ENCODE data around the gene BANP. TPM values are rescaled to one million over a fixed set of nuclear protein-coding genes. Genes with fewer than 3 reads are reported as not detected.
"Not testable (repeated sequence)": the region's sequence is repeated elsewhere in the genome, so short reads cannot be mapped to it uniquely, and the experiment has no call there.

Gene BANP
- total and polyA plus RNA-seq, 2 experiments from 2014 or later, result 26.7 to 27.9 TPM

GRCh38 chr16:87926246-87927194 lies 24.7 kb upstream of the BANP start:
- Histone ChIP-seq H3K9me3 (ENCODE audit: low read depth) (no peaks in the 10 kb centered on the region), H3K27me3 (no peaks in the 10 kb centered on the region), H3K27ac (no peak overlapping the region), H3K4me3 (no peak overlapping the region), H3K36me3 (no peaks in the 10 kb centered on the region), H3K4me1 (ENCODE audit: low read depth) (no peaks in the 10 kb centered on the region)
- TF ChIP-seq, protein P1, sequence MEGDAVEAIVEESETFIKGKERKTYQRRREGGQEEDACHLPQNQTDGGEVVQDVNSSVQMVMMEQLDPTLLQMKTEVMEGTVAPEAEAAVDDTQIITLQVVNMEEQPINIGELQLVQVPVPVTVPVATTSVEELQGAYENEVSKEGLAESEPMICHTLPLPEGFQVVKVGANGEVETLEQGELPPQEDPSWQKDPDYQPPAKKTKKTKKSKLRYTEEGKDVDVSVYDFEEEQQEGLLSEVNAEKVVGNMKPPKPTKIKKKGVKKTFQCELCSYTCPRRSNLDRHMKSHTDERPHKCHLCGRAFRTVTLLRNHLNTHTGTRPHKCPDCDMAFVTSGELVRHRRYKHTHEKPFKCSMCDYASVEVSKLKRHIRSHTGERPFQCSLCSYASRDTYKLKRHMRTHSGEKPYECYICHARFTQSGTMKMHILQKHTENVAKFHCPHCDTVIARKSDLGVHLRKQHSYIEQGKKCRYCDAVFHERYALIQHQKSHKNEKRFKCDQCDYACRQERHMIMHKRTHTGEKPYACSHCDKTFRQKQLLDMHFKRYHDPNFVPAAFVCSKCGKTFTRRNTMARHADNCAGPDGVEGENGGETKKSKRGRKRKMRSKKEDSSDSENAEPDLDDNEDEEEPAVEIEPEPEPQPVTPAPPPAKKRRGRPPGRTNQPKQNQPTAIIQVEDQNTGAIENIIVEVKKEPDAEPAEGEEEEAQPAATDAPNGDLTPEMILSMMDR (IDR thresholded peaks at IDR 0.05; ENCODE audit: low read depth, low read length), result no peak
- no peak for DNase-seq (ENCODE audit: low read depth in 1 of 2, low spot score in 1 of 2)

- H3K4me3 ChIP-seq, result no peak overlapping the region
- no peaks in the 10 kb centered on the region for H3K36me3 ChIP-seq
- no peaks in the 10 kb centered on the region for H3K9me3 ChIP-seq (ENCODE audit: low read depth)
- TF ChIP-seq, protein P1 (IDR thresholded peaks at IDR 0.05; ENCODE audit: low read depth, low read length), result no peak
- H3K27me3 ChIP-seq, result no peaks in the 10 kb centered on the region
- no peaks in the 10 kb centered on the region for H3K4me1 ChIP-seq (ENCODE audit: low read depth)
- no peak overlapping the region for H3K27ac ChIP-seq
- DNase-seq (ENCODE audit: low read depth in 1 of 2, low spot score in 1 of 2), result no peak
These were observed 24.1 kb upstream of the BANP start for GRCh38 chr16:87927195-87927562.

DNA sequence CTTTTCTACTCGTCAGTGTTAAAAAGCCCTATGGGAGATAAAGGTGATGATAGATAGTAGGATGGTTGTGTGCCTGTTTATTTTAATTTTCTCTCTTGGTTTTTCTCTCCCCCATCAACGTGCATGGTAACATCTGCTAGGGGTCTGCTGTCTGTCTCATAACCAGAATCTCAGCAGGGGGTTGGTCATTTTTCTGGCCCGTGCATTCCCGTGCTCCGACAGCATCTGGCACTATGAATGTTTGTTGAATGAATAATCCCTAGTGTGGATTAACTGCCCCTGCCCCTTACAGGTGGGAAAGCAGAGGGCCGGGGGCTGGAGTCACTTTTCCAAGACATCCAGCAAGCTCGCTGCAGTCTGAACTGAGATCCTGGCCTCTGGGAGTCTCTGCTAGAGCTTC lies 21.2 kb upstream of the BANP start:
- H3K36me3 ChIP-seq, result no peaks in the 10 kb centered on the region
- no peaks in the 10 kb centered on the region for H3K4me1 ChIP-seq (ENCODE audit: low read depth)
- H3K27me3 ChIP-seq, result no peaks in the 10 kb centered on the region
- no peak for DNase-seq (ENCODE audit: low read depth in 1 of 2, low spot score in 1 of 2)
- no peak overlapping the region for H3K27ac ChIP-seq
- TF ChIP-seq, protein P1 (IDR thresholded peaks at IDR 0.05; ENCODE audit: low read depth, low read length), result no peak
- H3K9me3 ChIP-seq (ENCODE audit: low read depth), result no peaks in the 10 kb centered on the region
- H3K4me3 ChIP-seq, result no peak overlapping the region

- peak; percentile 23 to 32 for DNase-seq (ENCODE audit: low read depth in 1 of 2, low spot score in 1 of 2)
- no peaks in the 10 kb centered on the region for H3K36me3 ChIP-seq
- H3K4me3 ChIP-seq, result no peak overlapping the region
- TF ChIP-seq, protein P1 (IDR thresholded peaks at IDR 0.05; ENCODE audit: low read depth, low read length), result peak; percentile 21
- no peaks in the 10 kb centered on the region for H3K27me3 ChIP-seq
- H3K27ac ChIP-seq, result no peak overlapping the region
- H3K9me3 ChIP-seq (ENCODE audit: low read depth), result no peaks in the 10 kb centered on the region
- no peaks in the 10 kb centered on the region for H3K4me1 ChIP-seq (ENCODE audit: low read depth)
These were observed 20.8 kb upstream of the BANP start for GRCh38 chr16:87930456-87930855.

- TF ChIP-seq, protein P1 (IDR thresholded peaks at IDR 0.05; ENCODE audit: low read depth, low read length), result no peak
- H3K36me3 ChIP-seq, result no peaks in the 10 kb centered on the region
- no peaks in the 10 kb centered on the region for H3K9me3 ChIP-seq (ENCODE audit: low read depth)
- peak in 1 of 2 donors; percentile 93 for DNase-seq (ENCODE audit: low read depth in 1 of 2, low spot score in 1 of 2)
- H3K27ac ChIP-seq, result no peak overlapping the region
- H3K4me1 ChIP-seq (ENCODE audit: low read depth), result no peaks in the 10 kb centered on the region
- H3K4me3 ChIP-seq, result no peak overlapping the region
- no peaks in the 10 kb centered on the region for H3K27me3 ChIP-seq
These were observed 19.7 kb upstream of the BANP start for GRCh38 chr16:87931504-87931903.

DNA sequence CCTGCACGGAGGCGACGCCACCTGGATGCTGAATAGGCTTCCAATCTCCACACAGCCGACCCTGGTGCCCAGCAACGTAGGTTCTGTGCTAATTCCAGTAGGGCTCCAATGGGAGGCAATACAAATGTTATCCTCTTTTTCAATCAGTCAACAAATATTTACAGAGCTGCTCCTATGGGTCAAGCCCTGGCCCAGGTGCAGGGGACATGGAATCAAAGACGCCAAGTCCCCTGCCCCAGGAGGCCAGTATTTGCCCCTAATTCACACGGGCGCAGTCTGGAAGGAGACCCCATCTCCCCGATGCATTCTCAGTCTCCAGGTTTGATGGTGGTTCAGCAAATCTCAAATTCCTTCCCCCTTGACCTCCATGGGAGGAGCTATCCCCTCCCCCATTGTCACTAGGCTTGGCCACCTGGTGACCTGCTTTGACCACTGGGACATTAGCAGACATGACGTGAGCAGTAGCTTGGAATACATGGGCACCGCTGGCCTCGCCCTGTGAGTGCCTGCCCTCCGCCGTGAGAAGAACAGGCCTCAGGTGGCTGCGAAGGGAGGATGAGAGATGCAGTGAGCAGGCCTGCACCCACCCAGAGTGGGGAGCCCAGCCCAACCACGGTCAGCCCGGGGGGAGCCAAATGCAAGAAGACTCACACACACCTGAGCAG lies 18.6 kb upstream of the BANP start:
- H3K4me3 ChIP-seq; DNase-seq (ENCODE audit: low read depth in 1 of 2, low spot score in 1 of 2); H3K27me3 ChIP-seq; H3K4me1 ChIP-seq (ENCODE audit: low read depth); H3K9me3 ChIP-seq (ENCODE audit: low read depth); H3K36me3 ChIP-seq; H3K27ac ChIP-seq: not testable (repeated sequence)

Measured in cardiac muscle cell (in vitro differentiated cells and primary cell).